C4-2B (cell line): Measurements from ENCODE around the gene CD86.

Source experiments
- H3K27ac ChIP-seq: fragments of 450-650 bp; 2 replicates; pipeline ENCODE4 v1.5.1; 2017
- ZFX ChIP-seq: fragments of 450-650 bp; IDR thresholded peaks from 2 replicates; pipeline ENCODE4 v1.6.1; 2017
- TF ChIP-seq, protein P1 (sequence below): fragments of 450-650 bp; conservative IDR thresholded peaks from 2 replicates; pipeline ENCODE4 v1.5.1; 2017; ENCODE audit warnings: mild to moderate bottlenecking

The CD86 gene

DNA sequence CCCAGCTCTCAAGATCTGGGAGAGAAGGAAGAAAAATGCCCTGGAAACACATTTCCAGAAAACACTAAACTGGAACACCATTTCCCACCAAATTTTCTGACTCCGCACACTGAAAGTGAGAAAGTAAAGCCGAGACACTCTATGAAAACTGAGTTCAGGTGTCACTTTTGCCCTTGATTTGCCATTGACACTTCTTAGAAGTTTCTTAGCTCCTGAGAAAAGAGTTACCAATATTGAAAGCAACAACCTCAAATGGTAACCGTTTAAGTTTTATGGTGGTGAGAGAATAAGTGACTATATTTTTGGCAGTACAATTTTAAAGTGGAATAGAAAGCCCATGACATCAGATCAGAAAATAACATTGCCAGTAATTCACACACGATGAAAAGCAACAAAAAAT lies 39.0 kb downstream of the CD86 start:
- no peak overlapping the region for H3K27ac ChIP-seq
- TF ChIP-seq, protein P1, sequence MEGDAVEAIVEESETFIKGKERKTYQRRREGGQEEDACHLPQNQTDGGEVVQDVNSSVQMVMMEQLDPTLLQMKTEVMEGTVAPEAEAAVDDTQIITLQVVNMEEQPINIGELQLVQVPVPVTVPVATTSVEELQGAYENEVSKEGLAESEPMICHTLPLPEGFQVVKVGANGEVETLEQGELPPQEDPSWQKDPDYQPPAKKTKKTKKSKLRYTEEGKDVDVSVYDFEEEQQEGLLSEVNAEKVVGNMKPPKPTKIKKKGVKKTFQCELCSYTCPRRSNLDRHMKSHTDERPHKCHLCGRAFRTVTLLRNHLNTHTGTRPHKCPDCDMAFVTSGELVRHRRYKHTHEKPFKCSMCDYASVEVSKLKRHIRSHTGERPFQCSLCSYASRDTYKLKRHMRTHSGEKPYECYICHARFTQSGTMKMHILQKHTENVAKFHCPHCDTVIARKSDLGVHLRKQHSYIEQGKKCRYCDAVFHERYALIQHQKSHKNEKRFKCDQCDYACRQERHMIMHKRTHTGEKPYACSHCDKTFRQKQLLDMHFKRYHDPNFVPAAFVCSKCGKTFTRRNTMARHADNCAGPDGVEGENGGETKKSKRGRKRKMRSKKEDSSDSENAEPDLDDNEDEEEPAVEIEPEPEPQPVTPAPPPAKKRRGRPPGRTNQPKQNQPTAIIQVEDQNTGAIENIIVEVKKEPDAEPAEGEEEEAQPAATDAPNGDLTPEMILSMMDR, result no peak
- no peak for TF ChIP-seq ZFX

DNA sequence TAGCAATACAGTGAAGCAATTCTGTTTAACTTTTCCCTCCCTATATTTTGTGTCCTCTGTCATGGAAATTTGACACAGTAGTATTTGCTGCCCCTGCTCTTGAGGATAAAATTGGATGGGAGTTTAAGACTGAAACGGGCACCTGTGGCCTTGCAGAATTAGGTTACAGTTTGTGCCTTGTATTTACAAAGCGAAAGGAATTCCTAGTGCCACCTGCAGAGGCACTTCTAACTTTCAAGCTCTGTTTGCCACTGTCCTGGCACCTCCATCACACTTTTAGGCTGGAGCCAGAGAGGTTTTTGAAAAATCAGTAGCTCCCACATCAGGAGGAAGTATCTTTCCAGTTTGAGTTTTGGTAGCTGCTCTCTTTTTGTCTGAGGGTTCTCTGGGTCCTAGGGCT lies 39.5 kb downstream of the CD86 start:
- TF ChIP-seq ZFX, result no peak
- TF ChIP-seq, protein P1, result no peak; the same call in 1 of the 2 replicates
- H3K27ac ChIP-seq, result no peak overlapping the region

DNA sequence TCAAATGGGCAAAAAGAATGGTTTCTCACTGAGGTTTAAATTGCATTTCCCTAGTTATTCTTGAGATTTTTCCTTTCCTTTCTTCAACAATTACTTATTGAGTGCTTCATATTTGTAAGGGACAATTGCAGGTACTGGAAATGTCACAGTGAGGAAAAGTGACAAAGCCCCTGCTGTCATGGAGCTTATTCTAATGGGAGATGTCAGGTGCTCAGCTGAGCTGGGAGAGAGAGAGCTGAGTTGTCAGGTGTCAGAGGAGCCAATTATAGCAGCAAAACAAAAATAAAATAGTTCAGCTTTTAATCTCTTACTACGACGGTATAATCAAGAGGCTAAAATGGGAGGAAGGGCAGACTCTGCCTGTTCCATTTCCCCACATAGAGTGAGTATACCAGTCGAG lies 42.0 kb downstream of the CD86 start:
- H3K27ac ChIP-seq, result no peak overlapping the region
- no peak for TF ChIP-seq ZFX
- TF ChIP-seq, protein P1, result no peak

DNA sequence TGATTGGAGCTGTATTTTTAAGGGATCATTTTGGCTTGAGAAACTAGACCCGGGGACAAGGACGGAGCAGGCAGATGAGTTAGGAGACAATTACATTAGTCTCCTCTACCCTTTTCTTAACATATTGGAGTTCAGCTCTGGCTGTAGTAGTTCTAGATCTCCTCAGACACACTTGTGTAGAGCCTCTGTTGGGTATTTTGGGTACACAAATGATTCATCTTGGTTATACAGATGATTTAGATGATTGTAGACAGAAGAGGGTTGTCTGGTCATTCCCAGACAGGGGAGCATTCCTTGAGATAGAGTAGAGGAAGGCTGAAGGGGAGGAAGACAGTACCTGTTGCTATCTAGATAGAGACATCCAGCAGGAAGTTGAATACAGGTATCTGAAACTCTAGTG lies 43.4 kb downstream of the CD86 start:
- no peak overlapping the region for H3K27ac ChIP-seq
- no peak for TF ChIP-seq ZFX
- TF ChIP-seq, protein P1, result no peak

DNA sequence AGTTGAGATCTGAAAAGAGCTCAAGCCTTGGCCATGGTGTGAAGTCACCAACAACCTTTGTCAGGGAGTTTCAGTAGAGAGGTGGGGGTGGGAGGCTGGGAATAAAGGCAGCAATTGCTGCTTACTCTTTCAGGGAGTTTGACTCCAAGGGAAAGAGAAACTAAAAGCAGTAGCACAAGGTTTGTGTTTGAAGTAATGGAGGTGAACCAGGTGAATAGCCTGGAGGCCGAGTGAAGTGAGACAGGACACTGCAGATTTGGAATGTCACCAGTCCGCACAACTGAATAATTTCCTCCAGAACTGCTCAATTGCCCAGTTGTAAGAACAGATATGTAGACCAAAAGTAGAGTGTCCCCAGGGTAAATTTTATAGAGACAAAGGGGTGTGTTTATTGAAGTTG lies 44.1 kb downstream of the CD86 start:
- TF ChIP-seq ZFX, result no peak
- TF ChIP-seq, protein P1, result no peak
- H3K27ac ChIP-seq, result no peak overlapping the region

DNA sequence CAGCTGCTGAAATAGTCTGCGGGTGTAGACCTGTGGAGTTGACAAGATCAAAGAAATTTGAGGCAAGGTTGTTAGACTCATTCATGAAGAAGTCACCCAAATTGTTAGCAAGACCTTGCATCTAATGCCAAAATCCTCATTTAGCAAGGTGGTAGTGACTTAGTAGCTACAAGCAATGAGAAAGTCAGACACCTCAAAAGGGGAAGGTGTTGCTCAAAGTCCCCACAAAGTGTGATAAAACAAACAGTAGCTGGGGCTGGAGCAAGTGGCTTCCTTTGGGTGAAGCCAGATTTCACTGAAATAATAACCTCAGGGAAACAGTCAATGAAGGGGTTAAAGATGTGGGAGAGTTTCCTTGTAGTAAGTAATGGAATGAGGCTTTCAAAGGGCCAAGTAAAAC lies 44.9 kb downstream of the CD86 start:
- no peak for TF ChIP-seq ZFX
- TF ChIP-seq, protein P1, result no peak
- no peak overlapping the region for H3K27ac ChIP-seq

DNA sequence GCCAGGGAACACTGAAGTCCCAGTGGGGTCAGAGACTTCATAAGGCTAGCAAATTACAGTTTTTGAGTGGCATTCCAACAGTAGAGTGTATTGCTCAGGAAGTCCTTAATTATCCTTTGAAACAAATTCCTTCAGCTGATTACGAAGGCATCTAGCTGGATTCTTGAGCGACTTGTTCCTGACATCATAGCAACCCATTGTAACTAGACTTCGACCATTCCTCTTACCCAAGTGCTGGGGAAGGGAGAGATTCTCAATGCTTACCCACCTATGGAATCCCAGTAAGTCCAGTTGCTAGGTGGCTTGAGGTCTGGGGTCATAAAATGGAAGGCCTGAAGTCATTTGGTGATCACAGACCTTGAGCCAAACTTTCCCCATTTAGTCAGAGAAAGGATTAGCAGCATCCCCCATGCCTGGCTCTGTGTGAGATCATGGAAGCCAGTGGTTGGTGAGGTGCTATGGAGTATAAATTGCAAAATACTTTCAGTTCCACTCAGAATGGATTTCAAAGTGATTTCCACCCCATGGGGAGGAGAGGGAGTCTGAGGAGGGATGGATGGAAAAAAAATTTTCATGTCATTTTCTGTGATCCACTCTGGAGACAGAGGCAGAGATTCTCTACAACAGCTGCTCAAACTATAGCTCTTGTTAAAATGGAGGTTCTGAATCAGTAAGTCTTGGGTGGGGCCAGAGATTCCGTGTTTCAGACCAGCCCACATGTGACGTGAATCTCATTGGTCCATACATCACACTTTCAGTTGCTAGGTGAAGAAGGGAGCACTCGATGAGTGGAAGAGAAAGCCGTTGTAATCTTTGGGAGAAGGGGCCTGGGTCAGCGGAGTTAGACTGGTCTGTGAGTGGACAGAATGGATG lies 45.7 kb downstream of the CD86 start:
- no peak overlapping the region for H3K27ac ChIP-seq

More for the DNA sequence above, 45.7 kb downstream of the CD86 start:
- TF ChIP-seq, protein P1, result no peak
- no peak for TF ChIP-seq ZFX
